ENCODE data around the gene CDON.

GRCh38 chr11:126008956-126009355, 53.7 kb downstream of the CDON start:
- TF ChIP-seq EZH2 (IDR thresholded peaks at IDR 0.05), result no peak
- no peak for TF ChIP-seq FOXP2 (optimal IDR thresholded peaks at IDR 0.05; ENCODE audit: control extremely low read depth, extremely low read length, insufficient read depth)

Data from SK-N-MC (cell line).